ENCODE results near the gene LYRM7. TPM values are rescaled to one million over a fixed set of nuclear protein-coding genes. Genes with fewer than 3 reads are reported as not detected.

LYRM7 gene
- total and polyA plus RNA-seq, 8 donors: 1.3 to 17.1 (median 3.6) TPM

DNA sequence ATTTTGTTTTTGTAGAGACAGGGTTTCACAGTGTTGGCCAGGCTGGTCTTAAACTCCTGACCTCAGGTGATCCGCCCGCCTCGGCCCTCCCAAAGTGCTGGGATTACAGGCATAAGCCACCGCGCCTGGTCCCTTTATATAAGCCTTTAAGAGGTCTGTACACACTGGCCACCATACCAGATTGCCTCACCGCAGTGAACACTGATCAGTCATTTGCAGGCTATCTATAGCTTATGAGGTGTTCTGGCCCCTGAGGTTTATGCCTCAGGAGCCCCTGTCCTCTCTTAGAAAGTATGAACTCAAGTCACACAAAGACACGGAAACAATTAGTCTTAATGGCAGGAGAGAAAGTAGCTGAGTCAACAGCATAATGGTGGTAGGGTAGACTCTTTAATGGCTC is 20.3 kb upstream of the LYRM7 start:
- 91 to 92% (median 92%) methylated on average over 7 of the region's 7 CpGs for WGBS, 5 donors
- H3K36me3 ChIP-seq: no peaks in the 10 kb centered on the region
- DNase-seq: no peak
- H3K4me3 ChIP-seq: no peak overlapping the region
- no peaks in the 10 kb centered on the region for H3K4me1 ChIP-seq
- intact Hi-C loops (cut with DNase I; ENCODE audit: low total_unique reads): loop anchor here (10.0 kb wide), 1 partner anchor 274 kb away; no protein-coding TSS in a partner anchor
- TF ChIP-seq POLR2A (IDR thresholded peaks at IDR 0.05) (no peak), POLR2AphosphoS5 (IDR thresholded peaks at IDR 0.05) (no peak), CTCF (IDR thresholded peaks at IDR 0.05) (no peak), EP300 (IDR thresholded peaks at IDR 0.05) (no peak)
- H3K27me3 ChIP-seq: no peaks in the 10 kb centered on the region
- no peaks in the 10 kb centered on the region for H3K9me3 ChIP-seq
- no peak overlapping the region for H3K27ac ChIP-seq

DNA sequence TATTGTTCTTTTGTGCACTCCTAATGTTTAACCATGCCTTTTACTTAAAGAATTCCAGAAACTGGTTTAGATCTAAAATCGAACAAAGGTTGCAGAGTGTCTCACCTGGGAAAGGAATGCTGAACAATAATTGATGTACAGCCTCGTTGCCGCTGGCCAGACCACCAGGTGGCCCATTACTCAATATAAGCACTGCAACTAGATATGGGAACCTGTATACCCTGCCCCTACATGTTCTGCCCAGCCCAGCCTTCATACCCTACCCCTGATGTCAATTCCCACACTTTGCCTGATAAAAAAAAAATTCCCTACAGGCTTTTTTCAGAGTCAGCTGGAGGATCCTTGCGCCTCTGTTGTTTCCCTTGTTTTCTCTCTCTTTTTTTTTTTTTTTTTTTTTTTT is 19.5 kb upstream of the LYRM7 start:
- no peaks in the 10 kb centered on the region for H3K4me1 ChIP-seq
- H3K27me3 ChIP-seq: no peaks in the 10 kb centered on the region
- WGBS, 5 donors: 77 to 87% (median 80%) methylated on average over 4 of the region's 4 CpGs
- H3K4me3 ChIP-seq: no peak overlapping the region
- peaks cover 0 to 3% (median under 1%) of the 10 kb centered on the region in 4 donors for H3K36me3 ChIP-seq
- TF ChIP-seq EP300 (IDR thresholded peaks at IDR 0.05): no peak
- no peak for TF ChIP-seq CTCF (IDR thresholded peaks at IDR 0.05)
- no peak for TF ChIP-seq POLR2AphosphoS5 (IDR thresholded peaks at IDR 0.05)
- no peak for TF ChIP-seq POLR2A (IDR thresholded peaks at IDR 0.05)
- intact Hi-C loops (cut with DNase I; ENCODE audit: low total_unique reads): loop anchor here (10.0 kb wide), 1 partner anchor 274 kb away; no protein-coding TSS in a partner anchor
- H3K9me3 ChIP-seq: no peaks in the 10 kb centered on the region
- no peak for DNase-seq
- no peak overlapping the region for H3K27ac ChIP-seq

GRCh38 chr5:131156385-131156784 is 14.4 kb upstream of the LYRM7 start:
- H3K27me3 ChIP-seq: no peaks in the 10 kb centered on the region
- TF ChIP-seq CTCF (IDR thresholded peaks at IDR 0.05): no peak
- H3K27ac ChIP-seq: no peak overlapping the region
- intact Hi-C loops (cut with DNase I; ENCODE audit: low total_unique reads): loop anchor here (10.0 kb wide), 1 partner anchor 268 kb away; no protein-coding TSS in a partner anchor
- H3K36me3 ChIP-seq: peaks cover 23 to 53% (median 43%) of the 10 kb centered on the region in 4 donors
- no peak overlapping the region for H3K4me3 ChIP-seq
- 93 to 98% (median 93%) methylated on average over 2 of the region's 2 CpGs for WGBS, 5 donors
- no peak for DNase-seq
- H3K4me1 ChIP-seq: peaks cover 0 to 20% (median 8%) of the 10 kb centered on the region in 4 donors
- no peaks in the 10 kb centered on the region for H3K9me3 ChIP-seq

DNA sequence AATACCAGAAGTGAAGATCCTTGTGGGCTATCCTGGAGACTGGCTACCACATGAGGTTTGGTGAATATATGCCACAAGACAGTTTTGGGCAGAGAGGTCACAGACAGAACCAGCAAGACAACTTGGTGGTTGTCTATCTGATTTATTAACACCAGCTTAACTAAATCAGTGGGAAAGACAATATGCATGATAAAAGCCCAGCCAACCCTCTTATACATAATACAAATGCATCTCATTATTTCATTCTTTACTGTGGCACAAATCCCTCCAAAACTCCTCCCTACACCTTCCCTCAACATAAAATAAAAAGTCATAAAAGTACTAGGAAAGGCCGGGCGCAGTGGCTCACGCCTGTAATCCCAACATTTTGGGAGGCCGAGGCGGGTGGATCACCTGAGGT is 13.8 kb upstream of the LYRM7 start:
- no peak overlapping the region for H3K4me3 ChIP-seq
- WGBS, 5 donors: 97 to 99% (median 98%) methylated on average over 5 of the region's 5 CpGs
- no peaks in the 10 kb centered on the region for H3K27me3 ChIP-seq
- no peak overlapping the region for H3K27ac ChIP-seq
- no peak for TF ChIP-seq POLR2AphosphoS5 (IDR thresholded peaks at IDR 0.05)
- H3K36me3 ChIP-seq: peaks cover 29 to 59% (median 49%) of the 10 kb centered on the region in 4 donors
- H3K4me1 ChIP-seq: peaks cover 0 to 22% (median 8%) of the 10 kb centered on the region in 4 donors
- no peaks in the 10 kb centered on the region for H3K9me3 ChIP-seq
- no peak for DNase-seq
- intact Hi-C loops (cut with DNase I; ENCODE audit: low total_unique reads): loop anchor here (10.0 kb wide), 1 partner anchor 268 kb away; no protein-coding TSS in a partner anchor

DNA sequence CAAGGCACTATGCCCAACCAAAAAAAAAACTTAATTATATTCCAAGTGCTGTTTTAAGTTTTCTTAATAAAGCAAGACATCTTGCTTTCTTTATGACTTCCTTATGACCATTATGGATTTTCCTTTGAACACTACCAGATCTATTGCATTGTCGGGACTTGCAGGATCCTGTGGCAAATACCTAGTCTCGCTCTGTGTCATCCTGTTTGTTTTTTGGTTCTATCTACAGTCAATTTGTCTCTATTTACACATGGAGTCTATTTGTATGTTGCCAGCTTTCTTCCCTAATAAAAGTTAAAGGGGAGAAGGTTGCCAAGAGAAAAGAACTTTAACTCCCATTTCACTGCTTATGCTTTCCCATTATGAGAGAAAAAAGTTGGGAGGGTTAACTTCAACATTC is 10.6 kb upstream of the LYRM7 start:
- Histone ChIP-seq H3K4me3 (no peak overlapping the region), H3K36me3 (peaks cover 29 to 69% (median 59%) of the 10 kb centered on the region in 4 donors), H3K9me3 (no peaks in the 10 kb centered on the region), H3K4me1 (peaks cover 6 to 43% (median 22%) of the 10 kb centered on the region in 4 donors), H3K27ac (no peak overlapping the region), H3K27me3 (no peaks in the 10 kb centered on the region)
- TF ChIP-seq POLR2AphosphoS5 (IDR thresholded peaks at IDR 0.05) (no peak), POLR2A (IDR thresholded peaks at IDR 0.05) (no peak), EP300 (IDR thresholded peaks at IDR 0.05) (no peak), CTCF (IDR thresholded peaks at IDR 0.05) (no peak)
- no peak for DNase-seq
- intact Hi-C loops (cut with DNase I; ENCODE audit: low total_unique reads): no loop called here
- 69 to 88% (median 81%) methylated on average over 2 of the region's 2 CpGs for WGBS, 5 donors

Measured in stomach (tissue), 9 donors.